GM18505 (cell line): ENCODE data around the gene SYVN1.

Experiments
- ATAC-seq: cut with Tn5 transposase; IDR thresholded peaks from one replicate; pipeline ENCODE4 v1.9.1; 2021; ENCODE audit not compliant: unreplicated experiment
- POLR2A ChIP-seq: IDR thresholded peaks from 4 replicates; pipeline ENCODE4 v1.6.1; 2011; ENCODE audit warnings: borderline replicate concordance; ENCODE audit not compliant: insufficient read depth, insufficient read length; ENCODE audit errors: extremely low read depth

Gene SYVN1

GRCh38 chr11:65109231-65110198, 24.8 kb downstream of the SYVN1 start:
- ATAC-seq = no peak
- TF ChIP-seq POLR2A = peak; percentile 9

- ATAC-seq = no peak
- no peak for TF ChIP-seq POLR2A
Observed at GRCh38 chr11:65108469-65109123, 25.7 kb downstream of the SYVN1 start.

GRCh38 chr11:65107751-65108468, 26.4 kb downstream of the SYVN1 start:
- ATAC-seq = no peak
- TF ChIP-seq POLR2A = no peak

- no peak for TF ChIP-seq POLR2A
- no peak for ATAC-seq
Observed at GRCh38 chr11:65107078-65107477, 27.2 kb downstream of the SYVN1 start.

GRCh38 chr11:65104628-65105027, 29.7 kb downstream of the SYVN1 start:
- ATAC-seq = no peak
- TF ChIP-seq POLR2A = no peak

- ATAC-seq = no peak
- no peak for TF ChIP-seq POLR2A
Observed at GRCh38 chr11:65103476-65103875, 30.8 kb downstream of the SYVN1 start.

GRCh38 chr11:65102142-65103095, 31.9 kb downstream of the SYVN1 start:
- no peak for ATAC-seq
- TF ChIP-seq POLR2A = no peak

GRCh38 chr11:65100674-65101350, 33.5 kb downstream of the SYVN1 start:
- no peak for TF ChIP-seq POLR2A
- no peak for ATAC-seq

GRCh38 chr11:65096926-65097325, 37.4 kb downstream of the SYVN1 start:
- ATAC-seq = no peak

GRCh38 chr11:65095974-65096806, 38.1 kb downstream of the SYVN1 start, which contains the start of gene VPS51:
TSS of gene VPS51 (plus strand) at chr11:65096214. CDS start at chr11:65096251, 37 bp downstream.
- TF ChIP-seq POLR2A = peak; percentile 95
- ATAC-seq = peak; percentile 67

More at GRCh38 chr11:65096926-65097325, 37.4 kb downstream of the SYVN1 start:
- TF ChIP-seq POLR2A = no peak

GRCh38 chr11:65095427-65095826, 38.9 kb downstream of the SYVN1 start:
- no peak for ATAC-seq
- no peak for TF ChIP-seq POLR2A
